ENCODE data around the gene ZNF296. TPM values are rescaled to one million over a fixed set of nuclear protein-coding genes. Genes with fewer than 3 reads are reported as not detected.
A peak's percentile ranks its signal among the peaks of the same experiment; 100 is the strongest.

Gene ZNF296
- total RNA-seq, 2 experiments from 2014 or later, result 4.0 to 4.1 TPM

GRCh38 chr19:45040059-45040771, 36.1 kb downstream of the ZNF296 start:
- CTCF ChIA-PET, result interaction anchor here (0.6 to 4.6 kb wide), 9 partner anchors 9 to 379 kb away, joined by 3 to 19 read pairs (median 4); no protein-coding TSS in a partner anchor
- Mint-ChIP-seq H3K9me3 (no peaks in the 10 kb centered on the region), H3K4me1 (peaks cover 42% of the 10 kb centered on the region), H3K4me3 (peak overlapping the region; percentile 95), H3K27ac (no peak overlapping the region), H3K27me3 (no peaks in the 10 kb centered on the region), H3K36me3 (ENCODE audit: low read depth) (peaks cover 50% of the 10 kb centered on the region)
- no peak for DNase-seq
- POLR2A ChIA-PET, result interaction anchor here (1.2 kb wide), 1 partner anchor 52 kb away, joined by 4 read pairs; no protein-coding TSS in a partner anchor

- peak; percentile 90 for DNase-seq
- no peaks in the 10 kb centered on the region for H3K9me3 Mint-ChIP-seq
- POLR2A ChIA-PET, result interaction anchor here (0.6 to 1.2 kb wide), 3 partner anchors 53 to 132 kb away, joined by 3 to 4 read pairs (median 4); no protein-coding TSS in a partner anchor
- no peaks in the 10 kb centered on the region for H3K27me3 Mint-ChIP-seq
- peaks cover 46% of the 10 kb centered on the region for H3K36me3 Mint-ChIP-seq (ENCODE audit: low read depth)
- CTCF ChIA-PET, result interaction anchor here (0.6 to 4.6 kb wide), 11 partner anchors 8 to 378 kb away, joined by 3 to 19 read pairs (median 4); no protein-coding TSS in a partner anchor
- peak within 1 kb of the TSS; percentile 99 for H3K27ac Mint-ChIP-seq
- peak within 1 kb of the TSS; percentile 95 for H3K4me3 Mint-ChIP-seq
- H3K4me1 Mint-ChIP-seq, result peaks cover 39% of the 10 kb centered on the region
These were observed 37.1 kb downstream of the ZNF296 start, which contains the start of gene CLASRP for GRCh38 chr19:45038931-45039893. Gene CLASRP (plus strand): TSS chr19:45039045. CDS start chr19:45040213, 1,168 bp downstream.

GRCh38 chr19:45037393-45038169, 38.7 kb downstream of the ZNF296 start:
- Mint-ChIP-seq H3K4me3 (peak overlapping the region; percentile 95), H3K4me1 (peaks cover 34% of the 10 kb centered on the region)

GRCh38 chr19:45035755-45036154, 40.5 kb downstream of the ZNF296 start:
- peaks cover 20% of the 10 kb centered on the region for H3K4me1 Mint-ChIP-seq
- H3K36me3 Mint-ChIP-seq (ENCODE audit: low read depth), result peaks cover 41% of the 10 kb centered on the region
- CTCF ChIA-PET, result no interaction called here
- POLR2A ChIA-PET, result no interaction called here
- no peaks in the 10 kb centered on the region for H3K9me3 Mint-ChIP-seq
- H3K4me3 Mint-ChIP-seq, result no peak overlapping the region
- DNase-seq, result no peak
- H3K27ac Mint-ChIP-seq, result no peak overlapping the region
- H3K27me3 Mint-ChIP-seq, result no peaks in the 10 kb centered on the region

More at GRCh38 chr19:45037393-45038169, 38.7 kb downstream of the ZNF296 start:
- DNase-seq, result no peak
- Mint-ChIP-seq H3K27me3 (no peaks in the 10 kb centered on the region), H3K9me3 (no peaks in the 10 kb centered on the region), H3K27ac (peak overlapping the region; percentile 25), H3K36me3 (ENCODE audit: low read depth) (peaks cover 48% of the 10 kb centered on the region)
- POLR2A ChIA-PET, result interaction anchor here (0.5 kb wide), 1 partner anchor 148 kb away, joined by 3 read pairs; no protein-coding TSS in a partner anchor
- CTCF ChIA-PET, result interaction anchor here (4.6 kb wide), 1 partner anchor 22 kb away, joined by 19 read pairs; no protein-coding TSS in a partner anchor

GRCh38 chr19:45032421-45032820, 43.9 kb downstream of the ZNF296 start:
- Mint-ChIP-seq H3K27me3 (no peaks in the 10 kb centered on the region), H3K4me1 (no peaks in the 10 kb centered on the region), H3K9me3 (no peaks in the 10 kb centered on the region), H3K27ac (no peak overlapping the region), H3K4me3 (no peak overlapping the region), H3K36me3 (ENCODE audit: low read depth) (peaks cover 32% of the 10 kb centered on the region)
- ChIA-PET CTCF (interaction anchor here (0.6 to 1.2 kb wide), 2 partner anchors 32 to 44 kb away, joined by 3 read pairs; no protein-coding TSS in a partner anchor), POLR2A (no interaction called here)
- no peak for DNase-seq

- Mint-ChIP-seq H3K4me3 (no peak overlapping the region), H3K9me3 (no peaks in the 10 kb centered on the region), H3K27me3 (no peaks in the 10 kb centered on the region), H3K4me1 (no peaks in the 10 kb centered on the region), H3K27ac (peak overlapping the region; percentile 54), H3K36me3 (ENCODE audit: low read depth) (peaks cover 30% of the 10 kb centered on the region)
- ChIA-PET CTCF (no interaction called here), POLR2A (no interaction called here)
- no peak for DNase-seq
These were observed 45.5 kb downstream of the ZNF296 start for GRCh38 chr19:45030825-45031224.

GRCh38 chr19:45027371-45027770, 48.9 kb downstream of the ZNF296 start:
- no peaks in the 10 kb centered on the region for H3K9me3 Mint-ChIP-seq
- H3K36me3 Mint-ChIP-seq (ENCODE audit: low read depth), result peaks cover 13% of the 10 kb centered on the region
- no peak for DNase-seq
- ChIA-PET CTCF (interaction anchor here (0.7 to 2.0 kb wide), 4 partner anchors 12 to 515 kb away, joined by 3 to 6 read pairs (median 4); partner anchors contain the start of gene CLASRP), POLR2A (no interaction called here)
- H3K4me3 Mint-ChIP-seq, result no peak overlapping the region
- no peak overlapping the region for H3K27ac Mint-ChIP-seq
- no peaks in the 10 kb centered on the region for H3K4me1 Mint-ChIP-seq
- no peaks in the 10 kb centered on the region for H3K27me3 Mint-ChIP-seq

- H3K9me3 Mint-ChIP-seq, result no peaks in the 10 kb centered on the region
These were observed 51.0 kb downstream of the ZNF296 start for GRCh38 chr19:45025264-45025663.

GRCh38 chr19:45023048-45023447, 53.2 kb downstream of the ZNF296 start:
- Mint-ChIP-seq H3K9me3 (no peaks in the 10 kb centered on the region), H3K36me3 (ENCODE audit: low read depth) (peaks cover 5% of the 10 kb centered on the region), H3K4me3 (peak overlapping the region; percentile 51), H3K27me3 (no peaks in the 10 kb centered on the region), H3K27ac (no peak overlapping the region), H3K4me1 (no peaks in the 10 kb centered on the region)
- ChIA-PET POLR2A (no interaction called here), CTCF (interaction anchor here (0.7 to 1.1 kb wide), 3 partner anchors 16 to 120 kb away, joined by 3 to 4 read pairs (median 3); partner anchors contain the start of gene CLASRP)
- DNase-seq, result no peak

More at GRCh38 chr19:45025264-45025663, 51.0 kb downstream of the ZNF296 start:
- Mint-ChIP-seq H3K4me1 (no peaks in the 10 kb centered on the region), H3K36me3 (ENCODE audit: low read depth) (peaks cover 6% of the 10 kb centered on the region), H3K27ac (no peak overlapping the region), H3K27me3 (no peaks in the 10 kb centered on the region), H3K4me3 (no peak overlapping the region)
- CTCF ChIA-PET, result interaction anchor here (0.9 to 1.2 kb wide), 2 partner anchors 24 to 63 kb away, joined by 4 to 12 read pairs; partner anchors contain the start of gene RELB
- POLR2A ChIA-PET, result no interaction called here
- DNase-seq, result no peak

GRCh38 chr19:45021971-45022370, 54.3 kb downstream of the ZNF296 start:
- H3K9me3 Mint-ChIP-seq, result no peaks in the 10 kb centered on the region
- CTCF ChIA-PET, result interaction anchor here (0.6 to 1.9 kb wide), 5 partner anchors 17 to 156 kb away, joined by 3 to 5 read pairs (median 3); partner anchors contain the start of genes CLASRP, CLPTM1 and TRAPPC6A

More at GRCh38 chr19:45021971-45022370, 54.3 kb downstream of the ZNF296 start:
- H3K4me1 Mint-ChIP-seq, result no peaks in the 10 kb centered on the region
- H3K36me3 Mint-ChIP-seq (ENCODE audit: low read depth), result peaks cover 3% of the 10 kb centered on the region
- H3K27ac Mint-ChIP-seq, result no peak overlapping the region
- H3K4me3 Mint-ChIP-seq, result no peak overlapping the region
- POLR2A ChIA-PET, result no interaction called here
- DNase-seq, result no peak
- H3K27me3 Mint-ChIP-seq, result no peaks in the 10 kb centered on the region
